ENCODE data around the gene ANXA9.

GRCh38 chr1:150997949-150998348, 15.9 kb downstream of the ANXA9 start:
- TF ChIP-seq EP300 (IDR thresholded peaks at IDR 0.05) (no peak), CTCF (IDR thresholded peaks at IDR 0.05) (no peak), POLR2AphosphoS5 (IDR thresholded peaks at IDR 0.05) (no peak), POLR2A (IDR thresholded peaks at IDR 0.05) (no peak)

Measured in gastroesophageal sphincter (tissue), 3 donors.